ENCODE results near the gene TRIP12. TPM values are rescaled to one million over a fixed set of nuclear protein-coding genes. Genes with fewer than 3 reads are reported as not detected.
"Not testable (repeated sequence)": the region's sequence is repeated elsewhere in the genome, so short reads cannot be mapped to it uniquely, and the experiment has no call there.

Gene TRIP12
- total RNA-seq, 1 experiment from 2014 or later, result 74.9 TPM

- no peak overlapping the region for H3K4me3 ChIP-seq (ENCODE audit: insufficient read depth, low read depth, low read length)
- no peaks in the 10 kb centered on the region; the same call in 1 of the 2 replicates for H3K36me3 ChIP-seq (replicated peaks; ENCODE audit: control insufficient read depth, insufficient read depth, low read length)
- no peaks in the 10 kb centered on the region for H3K27me3 ChIP-seq (ENCODE audit: control insufficient read depth, insufficient read depth, low read length)
- DNase-seq, result no peak
Observed at GRCh38 chr2:229874647-229875046, 47.2 kb downstream of the TRIP12 start.

DNA sequence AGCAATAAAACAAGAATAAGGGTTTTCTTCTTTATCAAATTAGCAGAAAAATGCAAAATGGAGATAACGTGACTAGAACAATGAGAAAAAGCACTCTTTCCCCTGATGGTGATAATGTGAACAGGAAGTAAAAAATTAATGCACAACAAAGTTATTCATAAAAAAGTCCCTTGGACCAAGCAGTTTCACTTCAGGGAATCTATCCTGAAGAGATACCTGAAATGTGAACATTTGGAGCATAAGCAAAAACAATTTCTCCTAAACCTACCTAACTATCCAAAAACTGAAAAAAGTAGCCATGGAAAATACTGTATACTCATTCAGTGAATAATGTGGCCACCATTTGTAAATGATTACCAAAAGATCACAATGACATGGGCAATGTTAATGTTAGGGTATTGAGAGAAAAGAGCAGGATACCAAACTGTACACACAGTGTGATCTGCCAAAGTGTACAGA lies 48.7 kb downstream of the TRIP12 start:
- Histone ChIP-seq H3K4me3 (ENCODE audit: insufficient read depth, low read depth, low read length) (no peak overlapping the region), H3K36me3 (replicated peaks; ENCODE audit: control insufficient read depth, insufficient read depth, low read length) (no peaks in the 10 kb centered on the region), H3K27me3 (ENCODE audit: control insufficient read depth, insufficient read depth, low read length) (no peaks in the 10 kb centered on the region)
- no peak for DNase-seq

GRCh38 chr2:229870903-229871656 lies 50.7 kb downstream of the TRIP12 start:
- H3K36me3 ChIP-seq (replicated peaks; ENCODE audit: control insufficient read depth, insufficient read depth, low read length), result no peaks in the 10 kb centered on the region
- no peak overlapping the region for H3K4me3 ChIP-seq (ENCODE audit: insufficient read depth, low read depth, low read length)
- H3K27me3 ChIP-seq (ENCODE audit: control insufficient read depth, insufficient read depth, low read length), result no peaks in the 10 kb centered on the region
- DNase-seq, result no peak

GRCh38 chr2:229869226-229869625 lies 52.6 kb downstream of the TRIP12 start:
- no peaks in the 10 kb centered on the region for H3K36me3 ChIP-seq (replicated peaks; ENCODE audit: control insufficient read depth, insufficient read depth, low read length)

DNA sequence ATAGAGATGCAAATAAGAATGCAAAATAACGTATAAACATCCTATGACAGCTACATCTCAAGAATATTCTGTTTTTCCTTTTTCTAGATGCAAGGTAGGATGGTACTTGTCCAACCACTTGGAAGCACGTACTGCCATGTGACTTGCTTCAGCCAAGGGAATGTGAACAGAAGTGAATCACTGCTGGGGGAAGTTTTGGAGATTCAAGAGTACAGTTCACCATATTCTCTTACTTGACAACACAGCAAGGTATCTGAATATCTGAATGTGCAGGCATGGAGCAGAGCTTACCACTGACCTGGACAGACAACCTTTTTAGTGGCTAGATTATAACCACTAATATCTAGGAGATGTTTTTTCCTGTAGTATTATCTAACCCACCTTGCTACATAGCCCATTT lies 53.0 kb downstream of the TRIP12 start:
- H3K4me3 ChIP-seq (ENCODE audit: insufficient read depth, low read depth, low read length), result no peak overlapping the region
- H3K36me3 ChIP-seq (replicated peaks; ENCODE audit: control insufficient read depth, insufficient read depth, low read length), result no peaks in the 10 kb centered on the region
- no peaks in the 10 kb centered on the region for H3K27me3 ChIP-seq (ENCODE audit: control insufficient read depth, insufficient read depth, low read length)
- no peak for DNase-seq

More at GRCh38 chr2:229869226-229869625, 52.6 kb downstream of the TRIP12 start:
- Histone ChIP-seq H3K27me3 (ENCODE audit: control insufficient read depth, insufficient read depth, low read length) (no peaks in the 10 kb centered on the region), H3K4me3 (ENCODE audit: insufficient read depth, low read depth, low read length) (no peak overlapping the region)
- no peak for DNase-seq

DNA sequence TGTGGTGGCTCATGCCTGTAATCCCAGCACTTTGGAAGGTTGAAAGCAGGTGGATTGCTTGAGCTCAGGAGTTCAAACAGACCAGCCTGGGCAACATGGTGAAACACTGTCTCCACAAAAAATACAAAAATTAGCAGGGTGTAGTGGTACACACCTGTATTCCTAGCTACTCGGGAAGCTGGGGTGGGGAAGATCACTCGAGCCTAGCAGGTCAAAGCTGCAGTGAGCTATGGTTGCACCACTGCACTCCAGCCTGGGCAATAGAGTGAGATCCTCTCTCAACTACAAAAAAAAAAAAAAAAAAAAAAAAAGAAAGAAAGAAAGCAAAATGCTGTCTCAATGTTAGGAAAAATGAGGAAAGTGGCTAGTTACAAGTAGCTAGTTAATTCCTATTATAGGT lies 56.8 kb downstream of the TRIP12 start:
- H3K27me3 ChIP-seq (ENCODE audit: control insufficient read depth, insufficient read depth, low read length), result no peaks in the 10 kb centered on the region
- H3K4me3 ChIP-seq (ENCODE audit: insufficient read depth, low read depth, low read length), result no peak overlapping the region
- DNase-seq, result no peak
- H3K36me3 ChIP-seq (replicated peaks; ENCODE audit: control insufficient read depth, insufficient read depth, low read length), result no peaks in the 10 kb centered on the region

GRCh38 chr2:229861431-229861830 lies 60.4 kb downstream of the TRIP12 start:
- Histone ChIP-seq H3K4me3 (ENCODE audit: insufficient read depth, low read depth, low read length) (no peak overlapping the region), H3K27me3 (ENCODE audit: control insufficient read depth, insufficient read depth, low read length) (no peaks in the 10 kb centered on the region), H3K36me3 (replicated peaks; ENCODE audit: control insufficient read depth, insufficient read depth, low read length) (peaks cover 2% of the 10 kb centered on the region)
- DNase-seq, result no peak

DNA sequence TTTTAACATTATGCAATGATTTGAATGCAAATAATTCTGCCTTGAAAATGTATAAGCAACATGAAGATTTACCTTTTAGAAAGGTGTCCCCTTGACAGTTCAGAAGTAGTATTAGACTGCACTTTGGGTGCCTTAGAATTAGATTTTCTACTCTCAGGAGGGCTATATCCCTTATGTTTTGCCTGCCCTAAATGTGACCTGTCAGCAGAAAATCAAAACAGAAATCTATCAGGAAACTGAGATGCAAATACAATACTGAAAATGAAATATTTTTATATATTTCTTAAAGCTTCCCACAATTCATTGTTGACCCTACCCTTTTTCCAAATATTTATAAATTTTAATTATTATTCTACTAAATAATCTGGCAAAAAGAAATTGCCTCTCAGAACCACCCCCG lies 61.5 kb downstream of the TRIP12 start:
- Histone ChIP-seq H3K4me3 (ENCODE audit: insufficient read depth, low read depth, low read length) (no peak overlapping the region), H3K36me3 (replicated peaks; ENCODE audit: control insufficient read depth, insufficient read depth, low read length) (peaks cover 2% of the 10 kb centered on the region), H3K27me3 (ENCODE audit: control insufficient read depth, insufficient read depth, low read length) (no peaks in the 10 kb centered on the region)
- DNase-seq, result no peak

DNA sequence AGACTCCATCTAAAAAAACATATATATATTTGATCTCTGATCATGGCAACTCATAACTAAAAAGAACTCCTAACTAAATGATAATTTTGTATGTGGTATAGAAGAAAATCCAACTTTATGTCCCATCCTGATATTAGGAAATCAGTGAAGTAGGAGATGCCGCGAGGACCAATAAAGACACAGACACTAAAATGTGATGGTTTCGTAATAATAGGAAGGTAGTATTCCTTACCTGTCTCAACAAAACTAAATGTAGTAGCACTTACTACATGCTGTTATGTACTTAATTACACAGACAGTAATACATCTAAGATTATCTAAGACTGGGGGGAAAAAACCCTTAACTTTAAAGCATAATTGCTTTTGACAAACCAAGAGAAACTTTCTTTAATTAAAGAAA lies 63.5 kb downstream of the TRIP12 start:
- Histone ChIP-seq H3K4me3 (ENCODE audit: insufficient read depth, low read depth, low read length) (no peak overlapping the region), H3K36me3 (replicated peaks; ENCODE audit: control insufficient read depth, insufficient read depth, low read length) (peaks cover 2% of the 10 kb centered on the region), H3K27me3 (ENCODE audit: control insufficient read depth, insufficient read depth, low read length) (no peaks in the 10 kb centered on the region)
- DNase-seq, result no peak

- DNase-seq, result no peak
- peaks cover 2% of the 10 kb centered on the region for H3K36me3 ChIP-seq (replicated peaks; ENCODE audit: control insufficient read depth, insufficient read depth, low read length)
- no peaks in the 10 kb centered on the region for H3K27me3 ChIP-seq (ENCODE audit: control insufficient read depth, insufficient read depth, low read length)
- H3K4me3 ChIP-seq (ENCODE audit: insufficient read depth, low read depth, low read length), result no peak overlapping the region
Observed at GRCh38 chr2:229857634-229858033, 64.2 kb downstream of the TRIP12 start.

GRCh38 chr2:229856413-229856812 lies 65.4 kb downstream of the TRIP12 start:
- no peak for DNase-seq
- H3K36me3 ChIP-seq (replicated peaks; ENCODE audit: control insufficient read depth, insufficient read depth, low read length), result peaks cover 2% of the 10 kb centered on the region
- H3K4me3 ChIP-seq (ENCODE audit: insufficient read depth, low read depth, low read length), result no peak overlapping the region
- H3K27me3 ChIP-seq (ENCODE audit: control insufficient read depth, insufficient read depth, low read length), result no peaks in the 10 kb centered on the region

GRCh38 chr2:229855116-229855515 lies 66.7 kb downstream of the TRIP12 start:
- Histone ChIP-seq H3K27me3 (ENCODE audit: control insufficient read depth, insufficient read depth, low read length) (no peaks in the 10 kb centered on the region), H3K4me3 (ENCODE audit: insufficient read depth, low read depth, low read length) (no peak overlapping the region), H3K36me3 (replicated peaks; ENCODE audit: control insufficient read depth, insufficient read depth, low read length) (peaks cover 2% of the 10 kb centered on the region)
- no peak for DNase-seq

DNA sequence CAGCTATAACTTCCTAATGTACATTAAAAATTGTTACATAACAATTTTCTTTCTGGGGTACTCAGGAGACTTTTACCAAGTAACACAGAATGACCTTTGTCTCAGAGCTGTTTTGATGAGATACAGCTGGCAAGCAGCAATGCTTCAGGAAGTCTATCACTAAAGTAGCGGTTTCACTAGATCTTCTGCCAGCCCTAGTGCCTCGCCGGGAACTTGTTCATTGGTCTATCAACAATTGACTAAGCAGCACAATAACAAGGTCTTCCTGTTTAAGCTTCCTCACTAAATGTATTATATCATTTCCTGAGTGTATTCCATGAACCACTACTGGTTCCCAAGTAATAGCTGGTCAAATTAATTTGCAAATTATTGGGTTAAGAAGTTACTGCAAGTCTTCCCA lies 69.2 kb downstream of the TRIP12 start:
- H3K36me3 ChIP-seq (replicated peaks; ENCODE audit: control insufficient read depth, insufficient read depth, low read length), result no peaks in the 10 kb centered on the region; the same call in 1 of the 2 replicates
- DNase-seq, result no peak
- no peaks in the 10 kb centered on the region for H3K27me3 ChIP-seq (ENCODE audit: control insufficient read depth, insufficient read depth, low read length)
- no peak overlapping the region for H3K4me3 ChIP-seq (ENCODE audit: insufficient read depth, low read depth, low read length)

- H3K36me3 ChIP-seq (replicated peaks; ENCODE audit: control insufficient read depth, insufficient read depth, low read length), result no peaks in the 10 kb centered on the region
- no peaks in the 10 kb centered on the region for H3K27me3 ChIP-seq (ENCODE audit: control insufficient read depth, insufficient read depth, low read length)
- H3K4me3 ChIP-seq (ENCODE audit: insufficient read depth, low read depth, low read length), result no peak overlapping the region
- no peak for DNase-seq
Observed at GRCh38 chr2:229851870-229852269, 69.9 kb downstream of the TRIP12 start.

DNA sequence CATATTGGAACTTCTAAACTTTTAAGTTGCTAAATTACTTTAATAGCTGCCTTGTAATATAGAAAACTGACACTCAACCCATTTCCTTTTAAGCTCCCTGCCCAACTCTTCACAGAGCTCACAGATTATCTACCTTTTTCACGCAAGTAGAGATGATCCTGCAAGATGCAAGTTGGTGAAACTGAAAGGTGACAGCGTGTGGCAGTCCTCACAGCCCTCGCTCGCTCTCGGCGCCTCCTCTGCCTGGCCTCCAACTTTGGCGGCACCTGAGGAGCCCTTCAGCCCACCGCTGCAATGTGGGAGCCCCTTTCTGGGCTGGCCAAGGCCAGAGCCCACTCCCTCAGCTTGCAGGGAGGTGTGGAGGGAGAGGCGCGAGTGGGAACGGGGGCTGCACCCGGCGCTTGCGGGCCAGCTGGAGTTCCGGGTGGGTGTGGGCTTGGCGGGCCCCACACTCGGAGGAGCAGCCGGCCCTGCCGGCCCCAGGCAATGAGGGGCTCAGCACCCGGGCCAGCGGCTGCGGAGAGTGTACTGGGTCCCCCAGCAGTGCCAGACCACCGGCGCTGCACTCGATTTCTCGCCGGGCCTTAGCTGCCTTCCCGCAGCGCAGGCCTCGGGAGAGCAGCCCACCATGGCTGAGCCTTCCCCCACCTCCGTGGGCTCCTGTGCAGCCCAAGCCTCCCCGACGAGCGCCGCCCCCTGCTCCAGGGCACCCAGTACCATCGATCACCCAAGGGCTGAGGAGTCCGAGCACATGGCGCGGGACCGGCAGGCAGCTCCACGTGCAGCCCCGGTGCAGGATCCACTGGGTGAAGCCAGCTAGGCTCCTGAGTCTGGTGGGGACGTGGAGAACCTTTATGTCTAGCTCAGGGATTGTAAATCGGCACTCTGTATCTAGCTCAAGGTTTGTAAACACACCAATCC lies 71.2 kb downstream of the TRIP12 start:
- not testable (repeated sequence) for H3K36me3 ChIP-seq (replicated peaks; ENCODE audit: control insufficient read depth, insufficient read depth, low read length); DNase-seq; H3K4me3 ChIP-seq (ENCODE audit: insufficient read depth, low read depth, low read length); H3K27me3 ChIP-seq (ENCODE audit: control insufficient read depth, insufficient read depth, low read length)
